Glutamatergic neuron (in vitro differentiated cells): ENCODE measurements around the gene GCLM. TPM values are rescaled to one million over a fixed set of nuclear protein-coding genes. Genes with fewer than 3 reads are reported as not detected.
A peak's percentile ranks its signal among the peaks of the same experiment; 100 is the strongest.

Experiments
- DNase-seq: peaks from one replicate; pipeline ENCODE4 v3.0.0; 2022
- H3K27ac Mint-ChIP-seq: one replicate; pipeline ENCODE4 v1.8.0; 2020; ENCODE audit warnings: mild to moderate bottlenecking, mixed read lengths, inconsistent platforms; ENCODE audit not compliant: unreplicated experiment
- H3K27me3 Mint-ChIP-seq: one replicate; pipeline ENCODE4 v1.8.0; 2020; ENCODE audit warnings: mild to moderate bottlenecking, moderate library complexity, mixed read lengths, inconsistent platforms; ENCODE audit not compliant: unreplicated experiment
- H3K36me3 Mint-ChIP-seq: one replicate; pipeline ENCODE4 v1.8.0; 2020; ENCODE audit warnings: mild to moderate bottlenecking, mixed read lengths, inconsistent platforms; ENCODE audit not compliant: unreplicated experiment
- H3K4me1 Mint-ChIP-seq: one replicate; pipeline ENCODE4 v1.8.0; 2020; ENCODE audit warnings: mild to moderate bottlenecking, low read depth, mixed read lengths, inconsistent platforms; ENCODE audit not compliant: unreplicated experiment
- H3K4me3 Mint-ChIP-seq: one replicate; pipeline ENCODE4 v1.8.0; 2020; ENCODE audit warnings: mild to moderate bottlenecking, mixed read lengths, inconsistent platforms; ENCODE audit not compliant: unreplicated experiment
- H3K9me3 Mint-ChIP-seq: one replicate; pipeline ENCODE4 v1.8.0; 2020; ENCODE audit warnings: mild to moderate bottlenecking, moderate library complexity, mixed read lengths, inconsistent platforms; ENCODE audit not compliant: unreplicated experiment
- total RNA-seq: library from RNA; stranded (reverse); fragmentation: NEBNext Ultra II Directional; extraction: Animal tissue kit (Norgen Biotek cat#: 25700); gene quantifications from one replicate; pipeline ENCODE4 v1.2.1, GENCODE V29; 2021; ENCODE audit not compliant: unreplicated experiment
- TF ChIP-seq, protein P1 (sequence below): fragments of 200-600 bp; sonication (generic); IDR thresholded peaks from one replicate; pipeline ENCODE4 v1.5.0; 2021; ENCODE audit not compliant: partially characterized antibody, unreplicated experiment

The GCLM gene
- total RNA-seq, 1 donor from 2014 or later: 14.9 TPM

GRCh38 chr1:93910305-93910704, 1.1 kb upstream of the GCLM start:
- H3K9me3 Mint-ChIP-seq: peaks cover 7% of the 10 kb centered on the region
- peaks cover 12% of the 10 kb centered on the region for H3K27me3 Mint-ChIP-seq
- TF ChIP-seq, protein P1, sequence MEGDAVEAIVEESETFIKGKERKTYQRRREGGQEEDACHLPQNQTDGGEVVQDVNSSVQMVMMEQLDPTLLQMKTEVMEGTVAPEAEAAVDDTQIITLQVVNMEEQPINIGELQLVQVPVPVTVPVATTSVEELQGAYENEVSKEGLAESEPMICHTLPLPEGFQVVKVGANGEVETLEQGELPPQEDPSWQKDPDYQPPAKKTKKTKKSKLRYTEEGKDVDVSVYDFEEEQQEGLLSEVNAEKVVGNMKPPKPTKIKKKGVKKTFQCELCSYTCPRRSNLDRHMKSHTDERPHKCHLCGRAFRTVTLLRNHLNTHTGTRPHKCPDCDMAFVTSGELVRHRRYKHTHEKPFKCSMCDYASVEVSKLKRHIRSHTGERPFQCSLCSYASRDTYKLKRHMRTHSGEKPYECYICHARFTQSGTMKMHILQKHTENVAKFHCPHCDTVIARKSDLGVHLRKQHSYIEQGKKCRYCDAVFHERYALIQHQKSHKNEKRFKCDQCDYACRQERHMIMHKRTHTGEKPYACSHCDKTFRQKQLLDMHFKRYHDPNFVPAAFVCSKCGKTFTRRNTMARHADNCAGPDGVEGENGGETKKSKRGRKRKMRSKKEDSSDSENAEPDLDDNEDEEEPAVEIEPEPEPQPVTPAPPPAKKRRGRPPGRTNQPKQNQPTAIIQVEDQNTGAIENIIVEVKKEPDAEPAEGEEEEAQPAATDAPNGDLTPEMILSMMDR: no peak
- DNase-seq: no peak
- no peak overlapping the region for H3K27ac Mint-ChIP-seq
- H3K36me3 Mint-ChIP-seq: peaks cover 4% of the 10 kb centered on the region
- H3K4me3 Mint-ChIP-seq: peak overlapping the region; percentile 83
- peaks cover 13% of the 10 kb centered on the region for H3K4me1 Mint-ChIP-seq

DNA sequence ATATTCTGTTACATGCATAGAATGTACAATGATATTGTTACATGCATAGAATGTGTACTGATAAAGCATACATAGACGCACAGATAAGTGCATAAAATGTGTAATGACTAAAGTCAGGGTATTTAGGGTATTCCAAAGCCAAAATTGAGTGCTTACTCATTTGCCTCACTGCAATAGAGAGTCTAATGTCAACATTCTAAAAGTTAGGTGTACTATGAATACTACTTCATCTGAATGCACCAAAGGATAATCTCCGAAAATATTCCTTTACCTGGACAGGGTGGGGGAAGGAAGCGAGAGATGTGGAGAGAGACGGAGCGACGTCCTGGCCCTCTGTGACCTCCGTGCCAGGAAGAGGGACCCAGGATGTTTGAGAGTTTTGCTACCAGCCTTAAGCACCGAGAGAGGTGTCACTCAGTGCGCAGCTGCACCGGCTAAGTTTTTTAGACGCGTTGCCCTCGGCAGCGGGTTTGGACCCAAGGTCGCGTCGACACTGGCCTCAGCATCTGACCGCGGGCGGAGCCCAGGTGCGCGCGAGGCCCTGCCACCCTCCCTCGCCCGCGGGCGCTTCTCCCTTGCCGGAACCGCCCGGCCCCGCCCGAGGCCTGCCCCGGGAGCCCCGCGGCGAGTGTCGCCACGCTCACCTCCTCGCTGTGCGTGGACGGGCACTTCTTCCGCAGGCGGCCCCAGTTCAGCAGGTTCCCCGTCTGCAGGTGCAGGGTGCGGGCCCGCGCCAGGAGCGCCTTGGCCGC, 660 bp downstream of the GCLM start:
- peak; percentile 32 for DNase-seq
- peak overlapping the region; percentile 91 for H3K4me3 Mint-ChIP-seq

DNA sequence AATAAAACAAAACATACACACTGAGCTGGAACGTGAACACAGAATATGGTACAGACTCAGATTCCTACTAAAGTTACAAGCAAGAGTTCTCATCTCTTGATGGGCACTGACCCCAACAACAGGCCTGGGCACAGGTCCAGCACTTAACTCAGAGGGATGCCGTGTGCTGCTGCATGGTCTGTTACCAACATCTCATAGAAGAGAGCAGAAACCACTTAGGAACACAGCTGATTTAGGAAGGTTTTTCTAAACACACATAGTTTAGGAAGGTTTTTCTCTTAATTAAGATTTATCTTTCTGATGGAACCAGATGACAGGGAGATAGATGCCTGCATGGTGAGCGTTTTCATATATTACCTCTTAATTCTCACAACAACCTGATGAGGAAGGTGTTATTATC, 1.5 kb downstream of the GCLM start:
- Mint-ChIP-seq H3K9me3 (peaks cover 7% of the 10 kb centered on the region), H3K36me3 (peaks cover 4% of the 10 kb centered on the region), H3K27ac (no peak overlapping the region), H3K4me1 (peaks cover 13% of the 10 kb centered on the region), H3K27me3 (peaks cover 6% of the 10 kb centered on the region), H3K4me3 (peak overlapping the region; percentile 79)
- DNase-seq: no peak
- TF ChIP-seq, protein P1: no peak

More for the DNA sequence above, 660 bp downstream of the GCLM start:
- H3K27ac Mint-ChIP-seq: peak overlapping the region; percentile 60
- peaks cover 4% of the 10 kb centered on the region for H3K36me3 Mint-ChIP-seq
- peaks cover 6% of the 10 kb centered on the region for H3K27me3 Mint-ChIP-seq
- TF ChIP-seq, protein P1: no peak
- peaks cover 7% of the 10 kb centered on the region for H3K9me3 Mint-ChIP-seq
- peaks cover 13% of the 10 kb centered on the region for H3K4me1 Mint-ChIP-seq

DNA sequence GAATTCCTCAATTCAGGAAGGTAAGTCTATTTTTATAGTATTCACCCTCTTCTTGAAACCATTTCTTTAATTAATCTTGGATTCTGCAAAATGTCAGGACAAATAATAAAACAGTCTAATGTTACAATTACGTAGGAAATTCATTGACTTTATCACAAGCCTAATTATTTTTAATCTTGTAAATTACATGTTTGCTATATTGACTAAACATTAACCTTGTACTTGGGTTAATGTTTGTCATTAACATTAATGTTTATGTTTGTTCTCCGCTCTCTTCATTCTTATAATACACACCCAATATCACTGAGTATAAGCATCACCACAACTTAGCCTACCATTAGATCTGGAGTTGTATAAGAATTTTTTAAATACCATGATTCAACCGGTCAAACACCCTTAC, 2.8 kb downstream of the GCLM start:
- DNase-seq: no peak
- peaks cover 4% of the 10 kb centered on the region for H3K36me3 Mint-ChIP-seq
- H3K9me3 Mint-ChIP-seq: peaks cover 7% of the 10 kb centered on the region
- no peak overlapping the region for H3K27ac Mint-ChIP-seq
- peak overlapping the region; percentile 69 for H3K4me3 Mint-ChIP-seq
- H3K27me3 Mint-ChIP-seq: peaks cover 6% of the 10 kb centered on the region
- TF ChIP-seq, protein P1: no peak
- peaks cover 13% of the 10 kb centered on the region for H3K4me1 Mint-ChIP-seq

DNA sequence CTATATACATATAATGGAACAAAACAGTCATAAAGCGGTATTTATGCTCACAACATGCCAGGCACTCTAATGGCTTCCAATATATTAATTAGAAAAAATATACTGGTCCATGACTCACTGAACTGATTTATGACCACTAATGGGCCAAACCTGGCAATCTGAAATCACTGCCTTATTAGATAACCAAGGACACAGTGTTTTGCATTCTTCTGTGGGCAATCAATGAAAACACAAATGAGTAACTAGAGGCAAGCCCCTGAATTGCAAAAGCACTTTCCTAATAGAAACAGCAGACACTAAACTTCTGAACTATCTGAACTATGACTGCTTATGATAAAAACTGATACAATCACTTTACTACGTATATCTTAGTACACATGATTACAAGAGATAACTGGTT, 3.5 kb downstream of the GCLM start:
- Mint-ChIP-seq H3K4me3 (no peak overlapping the region), H3K27ac (no peak overlapping the region), H3K36me3 (peaks cover 4% of the 10 kb centered on the region), H3K9me3 (peaks cover 7% of the 10 kb centered on the region), H3K27me3 (peaks cover 6% of the 10 kb centered on the region), H3K4me1 (peaks cover 13% of the 10 kb centered on the region)
- DNase-seq: no peak
- TF ChIP-seq, protein P1: no peak
